ENCODE measurements around the gene GRIP2. TPM values are rescaled to one million over a fixed set of nuclear protein-coding genes. Genes with fewer than 3 reads are reported as not detected.
A peak's percentile ranks its signal among the peaks of the same experiment; 100 is the strongest.

The GRIP2 gene
- total RNA-seq, 2 experiments from 2014 or later = not detected

DNA sequence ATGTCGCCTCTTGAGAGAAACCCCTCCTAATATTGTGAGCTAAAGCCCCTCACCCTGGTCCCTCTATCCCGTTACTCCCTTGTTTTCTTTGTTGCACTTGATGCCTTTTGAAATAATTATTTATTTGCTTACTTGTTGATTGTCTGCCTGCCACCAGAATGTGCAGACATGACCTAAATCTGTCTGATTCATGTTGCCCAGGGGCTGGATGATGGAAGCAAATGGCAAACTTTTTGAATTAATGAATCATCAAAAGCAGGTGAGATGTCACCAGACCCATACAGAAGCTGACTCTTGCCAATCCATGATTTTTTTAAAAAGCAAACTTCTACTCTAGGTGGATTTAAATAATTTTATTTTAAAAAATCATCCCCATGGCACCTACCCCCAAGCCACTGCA lies 49.3 kb downstream of the GRIP2 start:
- Histone ChIP-seq H3K9me2 (ENCODE audit: insufficient read depth, low read length) (no peaks in the 10 kb centered on the region), H3K79me2 (ENCODE audit: insufficient read depth, low read depth, low read length) (no peaks in the 10 kb centered on the region), H3K4me2 (ENCODE audit: low read length) (no peak overlapping the region), H3K4me1 (ENCODE audit: insufficient read depth, low read length, poor library complexity, severe bottlenecking) (no peaks in the 10 kb centered on the region), H3K4me3 (ENCODE audit: low read depth, low read length, poor library complexity, severe bottlenecking) (no peak overlapping the region), H4K20me1 (ENCODE audit: insufficient read depth, low read length) (no peaks in the 10 kb centered on the region), H3K36me3 (ENCODE audit: insufficient read depth, low read length) (peaks cover 38% of the 10 kb centered on the region; the same call in 1 of the 2 replicates), H3K9me3 (ENCODE audit: low read length) (no peaks in the 10 kb centered on the region), H2AFZ (ENCODE audit: low read length) (no peak overlapping the region), H3K27ac (ENCODE audit: low read depth, low read length, poor library complexity, severe bottlenecking) (no peak overlapping the region)
- ChIA-PET POLR2A (no interaction called here), CTCF (ENCODE audit: unreplicated experiment) (no interaction called here)
- intact Hi-C loops (cut with micrococcal nuclease; ENCODE audit: unreplicated experiment) = no loop called here
- BruUV-seq (replicated peaks) = no TSS peak
- no peak for DNase-seq (ENCODE audit: low spot score)
- TF ChIP-seq EZH2phosphoT487 (IDR thresholded peaks at IDR 0.05; ENCODE audit: borderline replicate concordance, low read depth, low read length) (no peak), CTCF (conservative IDR thresholded peaks at IDR 0.05; ENCODE audit: low read length) (no peak)

DNA sequence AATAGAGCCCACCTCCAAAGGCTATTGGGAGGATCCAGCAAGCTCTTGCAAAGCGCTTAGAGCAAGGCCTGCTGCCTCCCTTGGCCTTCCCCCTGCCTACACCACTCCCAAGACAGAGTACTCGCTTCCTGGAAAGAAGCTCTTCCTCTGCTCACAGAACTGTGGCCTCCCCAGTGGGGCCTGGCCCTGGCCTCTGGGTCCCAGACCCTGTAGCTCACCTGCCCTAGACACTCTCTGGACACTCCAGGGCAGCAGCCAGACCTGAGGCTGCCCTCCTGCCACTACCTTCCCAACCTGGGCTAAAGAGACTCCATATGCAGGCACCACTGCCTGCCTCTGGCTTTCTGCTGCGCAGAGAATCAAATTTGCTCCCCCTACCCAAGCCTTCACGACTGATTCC lies 49.9 kb downstream of the GRIP2 start:
- no peaks in the 10 kb centered on the region for H4K20me1 ChIP-seq (ENCODE audit: insufficient read depth, low read length)
- no peak for TF ChIP-seq EZH2phosphoT487 (IDR thresholded peaks at IDR 0.05; ENCODE audit: borderline replicate concordance, low read depth, low read length)
- no peak for TF ChIP-seq CTCF (conservative IDR thresholded peaks at IDR 0.05; ENCODE audit: low read length)
- no peak overlapping the region for H3K4me2 ChIP-seq (ENCODE audit: low read length)
- ChIA-PET CTCF (ENCODE audit: unreplicated experiment) (no interaction called here), POLR2A (no interaction called here)
- H3K36me3 ChIP-seq (ENCODE audit: insufficient read depth, low read length) = peaks cover 44% of the 10 kb centered on the region; the same call in 1 of the 2 replicates
- no peaks in the 10 kb centered on the region for H3K9me3 ChIP-seq (ENCODE audit: low read length)
- DNase-seq (ENCODE audit: low spot score) = no peak
- H3K4me3 ChIP-seq (ENCODE audit: low read depth, low read length, poor library complexity, severe bottlenecking) = no peak overlapping the region
- H3K27ac ChIP-seq (ENCODE audit: low read depth, low read length, poor library complexity, severe bottlenecking) = no peak overlapping the region
- no TSS peak for BruUV-seq (replicated peaks)
- no peaks in the 10 kb centered on the region for H3K9me2 ChIP-seq (ENCODE audit: insufficient read depth, low read length)
- H3K79me2 ChIP-seq (ENCODE audit: insufficient read depth, low read depth, low read length) = no peaks in the 10 kb centered on the region
- intact Hi-C loops (cut with micrococcal nuclease; ENCODE audit: unreplicated experiment) = no loop called here
- no peak overlapping the region for H2AFZ ChIP-seq (ENCODE audit: low read length)
- H3K4me1 ChIP-seq (ENCODE audit: insufficient read depth, low read length, poor library complexity, severe bottlenecking) = no peaks in the 10 kb centered on the region

DNA sequence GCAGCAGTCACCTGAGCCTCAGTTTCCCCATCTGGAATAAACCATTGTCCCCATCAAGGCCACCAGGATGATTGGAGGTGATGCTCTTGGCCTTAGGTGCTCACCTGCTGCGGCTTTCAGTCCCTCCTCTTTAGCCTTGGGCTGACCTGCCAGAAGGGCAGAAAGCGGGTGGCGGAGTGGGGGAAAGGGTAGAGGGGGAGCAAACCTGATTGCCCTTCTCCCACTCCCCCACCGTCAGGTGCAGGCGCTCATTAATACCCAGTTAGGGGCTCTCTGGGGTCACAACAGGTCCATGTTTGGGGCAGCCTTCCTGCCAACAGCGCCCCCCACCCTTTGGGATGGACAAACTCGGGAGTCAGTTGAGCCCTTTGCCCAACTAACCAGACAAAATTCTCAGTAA lies 50.5 kb downstream of the GRIP2 start:
- Histone ChIP-seq H3K27ac (ENCODE audit: low read depth, low read length, poor library complexity, severe bottlenecking) (no peak overlapping the region), H3K9me2 (ENCODE audit: insufficient read depth, low read length) (no peaks in the 10 kb centered on the region), H3K36me3 (ENCODE audit: insufficient read depth, low read length) (peaks cover 49% of the 10 kb centered on the region; the same call in 1 of the 2 replicates), H4K20me1 (ENCODE audit: insufficient read depth, low read length) (no peaks in the 10 kb centered on the region), H3K4me2 (ENCODE audit: low read length) (no peak overlapping the region), H3K4me1 (ENCODE audit: insufficient read depth, low read length, poor library complexity, severe bottlenecking) (no peaks in the 10 kb centered on the region), H3K9me3 (ENCODE audit: low read length) (no peaks in the 10 kb centered on the region), H3K4me3 (ENCODE audit: low read depth, low read length, poor library complexity, severe bottlenecking) (no peak overlapping the region), H2AFZ (ENCODE audit: low read length) (no peak overlapping the region), H3K79me2 (ENCODE audit: insufficient read depth, low read depth, low read length) (no peaks in the 10 kb centered on the region)
- no TSS peak for BruUV-seq (replicated peaks)
- CTCF ChIA-PET (ENCODE audit: unreplicated experiment) = no interaction called here
- intact Hi-C loops (cut with micrococcal nuclease; ENCODE audit: unreplicated experiment) = no loop called here
- DNase-seq (ENCODE audit: low spot score) = no peak
- POLR2A ChIA-PET = no interaction called here
- no peak for TF ChIP-seq EZH2phosphoT487 (IDR thresholded peaks at IDR 0.05; ENCODE audit: borderline replicate concordance, low read depth, low read length)
- 0 out of 2 replicates have a peak, but pooled peaks have one; percentile 27 for TF ChIP-seq CTCF (conservative IDR thresholded peaks at IDR 0.05; ENCODE audit: low read length)

All from OCI-LY7 (cell line).